ENCODE results near the gene GAB3. TPM values are rescaled to one million over a fixed set of nuclear protein-coding genes. Genes with fewer than 3 reads are reported as not detected.

Gene GAB3
- polyA plus RNA-seq, 1 of the 3 experiments (the other 2 are of a cell fraction): 4.5 TPM

- ChIA-PET POLR2A (no interaction called here), CTCF (no interaction called here)
- no peaks in the 10 kb centered on the region for H3K36me3 ChIP-seq (replicated peaks in 1 of 2; ENCODE audit: control insufficient read depth in 1 of 2, insufficient read depth in 2 of 2, low read length in 1 of 2)
- no peak overlapping the region for H2AFZ ChIP-seq (ENCODE audit: low read depth)
- 0 out of 4 replicates have a peak, but pooled peaks cover 0 to 7% of the 10 kb centered on the region in 2 experiments for H3K4me1 ChIP-seq (ENCODE audit: control insufficient read depth in 1 of 2, insufficient read depth in 2 of 2, low read depth in 1 of 2, low read length in 1 of 2)
- no peak overlapping the region for H3K4me2 ChIP-seq
- H4K20me1 ChIP-seq (ENCODE audit: insufficient read depth): no peaks in the 10 kb centered on the region
- H3K9me2 ChIP-seq: no peaks in the 10 kb centered on the region
- H3K27ac ChIP-seq (ENCODE audit: low read depth in 2 of 2, low read length in 1 of 2): no peak overlapping the region
- no peaks in the 10 kb centered on the region for H3K9me3 ChIP-seq
- H3K27me3 ChIP-seq (ENCODE audit: insufficient read depth): no peaks in the 10 kb centered on the region
- H3K4me3 ChIP-seq (ENCODE audit: low read depth in 2 of 2, low read length in 1 of 2): no peak overlapping the region
- DNase-seq: no peak
- no peak overlapping the region for H3K9ac ChIP-seq
- H3K79me2 ChIP-seq (ENCODE audit: insufficient read depth): no peaks in the 10 kb centered on the region
- peaks cover 6% of the 10 kb centered on the region for H3F3A ChIP-seq (replicated peaks; ENCODE audit: insufficient read depth)
- TF ChIP-seq FOXJ3 (CRISPR knock-in tag; IDR thresholded peaks at IDR 0.05): no peak
- TF ChIP-seq TEAD4 (IDR thresholded peaks at IDR 0.05; ENCODE audit: borderline replicate concordance, insufficient read depth): no peak
- no peak for TF ChIP-seq ELF1 (IDR thresholded peaks at IDR 0.05)
- no peak for TF ChIP-seq TAF1 (IDR thresholded peaks at IDR 0.05; ENCODE audit: borderline replicate concordance, low read depth, low read length)
- no peak for TF ChIP-seq NRF1 (IDR thresholded peaks at IDR 0.05; ENCODE audit: low read depth, low read length)
- TF ChIP-seq FOXM1 (IDR thresholded peaks at IDR 0.05; ENCODE audit: low read depth): no peak
- TF ChIP-seq, protein P1, sequence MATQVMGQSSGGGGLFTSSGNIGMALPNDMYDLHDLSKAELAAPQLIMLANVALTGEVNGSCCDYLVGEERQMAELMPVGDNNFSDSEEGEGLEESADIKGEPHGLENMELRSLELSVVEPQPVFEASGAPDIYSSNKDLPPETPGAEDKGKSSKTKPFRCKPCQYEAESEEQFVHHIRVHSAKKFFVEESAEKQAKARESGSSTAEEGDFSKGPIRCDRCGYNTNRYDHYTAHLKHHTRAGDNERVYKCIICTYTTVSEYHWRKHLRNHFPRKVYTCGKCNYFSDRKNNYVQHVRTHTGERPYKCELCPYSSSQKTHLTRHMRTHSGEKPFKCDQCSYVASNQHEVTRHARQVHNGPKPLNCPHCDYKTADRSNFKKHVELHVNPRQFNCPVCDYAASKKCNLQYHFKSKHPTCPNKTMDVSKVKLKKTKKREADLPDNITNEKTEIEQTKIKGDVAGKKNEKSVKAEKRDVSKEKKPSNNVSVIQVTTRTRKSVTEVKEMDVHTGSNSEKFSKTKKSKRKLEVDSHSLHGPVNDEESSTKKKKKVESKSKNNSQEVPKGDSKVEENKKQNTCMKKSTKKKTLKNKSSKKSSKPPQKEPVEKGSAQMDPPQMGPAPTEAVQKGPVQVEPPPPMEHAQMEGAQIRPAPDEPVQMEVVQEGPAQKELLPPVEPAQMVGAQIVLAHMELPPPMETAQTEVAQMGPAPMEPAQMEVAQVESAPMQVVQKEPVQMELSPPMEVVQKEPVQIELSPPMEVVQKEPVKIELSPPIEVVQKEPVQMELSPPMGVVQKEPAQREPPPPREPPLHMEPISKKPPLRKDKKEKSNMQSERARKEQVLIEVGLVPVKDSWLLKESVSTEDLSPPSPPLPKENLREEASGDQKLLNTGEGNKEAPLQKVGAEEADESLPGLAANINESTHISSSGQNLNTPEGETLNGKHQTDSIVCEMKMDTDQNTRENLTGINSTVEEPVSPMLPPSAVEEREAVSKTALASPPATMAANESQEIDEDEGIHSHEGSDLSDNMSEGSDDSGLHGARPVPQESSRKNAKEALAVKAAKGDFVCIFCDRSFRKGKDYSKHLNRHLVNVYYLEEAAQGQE (IDR thresholded peaks at IDR 0.05; ENCODE audit: low read depth, low read length): no peak
- no peak for TF ChIP-seq TCF12 (IDR thresholded peaks at IDR 0.05)
- TF ChIP-seq MXI1 (IDR thresholded peaks at IDR 0.05; ENCODE audit: low read depth, low read length): no peak
- TF ChIP-seq, protein P2, sequence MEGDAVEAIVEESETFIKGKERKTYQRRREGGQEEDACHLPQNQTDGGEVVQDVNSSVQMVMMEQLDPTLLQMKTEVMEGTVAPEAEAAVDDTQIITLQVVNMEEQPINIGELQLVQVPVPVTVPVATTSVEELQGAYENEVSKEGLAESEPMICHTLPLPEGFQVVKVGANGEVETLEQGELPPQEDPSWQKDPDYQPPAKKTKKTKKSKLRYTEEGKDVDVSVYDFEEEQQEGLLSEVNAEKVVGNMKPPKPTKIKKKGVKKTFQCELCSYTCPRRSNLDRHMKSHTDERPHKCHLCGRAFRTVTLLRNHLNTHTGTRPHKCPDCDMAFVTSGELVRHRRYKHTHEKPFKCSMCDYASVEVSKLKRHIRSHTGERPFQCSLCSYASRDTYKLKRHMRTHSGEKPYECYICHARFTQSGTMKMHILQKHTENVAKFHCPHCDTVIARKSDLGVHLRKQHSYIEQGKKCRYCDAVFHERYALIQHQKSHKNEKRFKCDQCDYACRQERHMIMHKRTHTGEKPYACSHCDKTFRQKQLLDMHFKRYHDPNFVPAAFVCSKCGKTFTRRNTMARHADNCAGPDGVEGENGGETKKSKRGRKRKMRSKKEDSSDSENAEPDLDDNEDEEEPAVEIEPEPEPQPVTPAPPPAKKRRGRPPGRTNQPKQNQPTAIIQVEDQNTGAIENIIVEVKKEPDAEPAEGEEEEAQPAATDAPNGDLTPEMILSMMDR (IDR thresholded peaks at IDR 0.05): no peak
- no peak for TF ChIP-seq EZH2phosphoT487 (IDR thresholded peaks at IDR 0.05; ENCODE audit: borderline replicate concordance, low read depth)
- TF ChIP-seq RAD21 (IDR thresholded peaks at IDR 0.05; ENCODE audit: low read length): no peak
- no peak for TF ChIP-seq SIN3A (IDR thresholded peaks at IDR 0.05; ENCODE audit: borderline replicate concordance, low read depth, low read length)
- TF ChIP-seq RCOR1 (IDR thresholded peaks at IDR 0.05; ENCODE audit: low read length): no peak
- TF ChIP-seq NFIC (IDR thresholded peaks at IDR 0.05; ENCODE audit: borderline replicate concordance): no peak
- TF ChIP-seq FOSL2 (IDR thresholded peaks at IDR 0.05; ENCODE audit: borderline replicate concordance, low read depth): no peak
- no peak for TF ChIP-seq USF1 (IDR thresholded peaks at IDR 0.05; ENCODE audit: borderline replicate concordance, low read depth)
Measured at GRCh38 chrX:154742613-154743012, 8.3 kb downstream of the GAB3 start.

Measured in SK-N-SH (cell line).